Head of caudate nucleus (tissue), 42 donors: Measurements from ENCODE around the gene GPR160.

ENCODE experiments used
- DNase-seq, 42 donors: peaks; one replicate each; pipeline versions ENCODE4 v3.0.0 to v3.0.0-alpha.2; 2020 to 2021; ENCODE audit warnings: mixed read lengths in 7 of 42
- intact Hi-C: fragments of 100-400 bp; cut with DNase I; formaldehyde crosslinking; loops from one replicate; pipeline ENCODE4 v1.15.0; 2022

The GPR160 gene

DNA sequence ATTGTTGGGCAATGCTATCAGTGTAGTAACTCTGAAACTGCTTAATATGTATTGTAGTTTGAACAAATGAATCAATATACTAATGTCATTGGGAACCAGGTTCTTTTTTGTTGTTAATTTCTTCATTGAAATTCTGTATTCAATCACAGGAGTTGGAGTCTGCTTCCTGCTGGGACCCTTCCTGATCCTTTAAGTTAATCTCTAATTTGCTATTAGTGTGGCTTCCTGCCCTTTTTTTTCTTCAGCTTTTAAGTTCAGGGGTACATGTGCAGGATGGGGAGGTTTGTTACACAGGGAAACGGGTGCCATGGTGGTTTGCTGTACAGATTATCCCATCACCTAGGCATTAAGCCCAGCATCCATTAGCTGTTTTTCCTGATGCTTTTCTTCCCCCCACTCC is 21.7 kb downstream of the GPR160 start:
- DNase-seq, result no peak
- intact Hi-C loops, result no loop called here

DNA sequence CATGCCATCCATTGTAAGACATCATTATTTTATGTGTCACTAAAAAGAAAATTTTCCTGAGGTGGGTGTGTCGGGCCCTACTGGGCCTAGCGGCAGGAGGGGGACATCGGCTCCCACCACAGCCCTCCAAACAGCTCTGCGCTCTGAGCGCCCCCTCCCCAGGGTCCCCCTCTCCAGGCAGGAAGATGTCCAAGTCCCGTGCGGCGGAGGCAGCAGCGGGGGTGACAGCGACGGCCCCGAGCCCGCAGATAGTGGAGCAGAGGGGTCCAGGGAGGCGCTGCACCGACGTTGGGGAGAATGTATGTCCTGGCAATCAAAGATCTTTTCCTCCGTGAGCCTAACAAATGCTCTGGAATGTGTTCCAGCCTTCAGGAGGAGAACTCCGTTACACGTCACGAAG is 24.3 kb downstream of the GPR160 start:
- intact Hi-C loops, result no loop called here
- DNase-seq, result no peak

DNA sequence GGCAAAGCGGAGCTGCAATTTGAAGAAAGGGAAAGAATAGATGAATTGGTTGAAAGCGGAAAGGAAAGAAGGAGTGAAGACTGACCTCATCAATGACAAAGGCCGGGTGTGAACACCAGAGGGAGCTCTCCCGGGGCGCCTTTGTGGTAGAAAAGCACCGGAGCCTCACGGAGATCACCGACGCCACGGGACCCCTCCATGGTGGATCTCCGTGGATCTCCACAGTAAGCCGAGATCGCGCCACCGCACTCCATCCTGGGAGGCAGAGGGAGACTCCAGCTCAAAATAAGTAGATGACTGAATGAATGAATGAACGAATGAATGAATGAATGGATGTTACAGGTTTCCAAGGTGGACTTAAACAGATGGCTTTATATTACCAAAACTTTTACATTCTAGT is 25.0 kb downstream of the GPR160 start:
- intact Hi-C loops, result no loop called here
- DNase-seq, result no peak

DNA sequence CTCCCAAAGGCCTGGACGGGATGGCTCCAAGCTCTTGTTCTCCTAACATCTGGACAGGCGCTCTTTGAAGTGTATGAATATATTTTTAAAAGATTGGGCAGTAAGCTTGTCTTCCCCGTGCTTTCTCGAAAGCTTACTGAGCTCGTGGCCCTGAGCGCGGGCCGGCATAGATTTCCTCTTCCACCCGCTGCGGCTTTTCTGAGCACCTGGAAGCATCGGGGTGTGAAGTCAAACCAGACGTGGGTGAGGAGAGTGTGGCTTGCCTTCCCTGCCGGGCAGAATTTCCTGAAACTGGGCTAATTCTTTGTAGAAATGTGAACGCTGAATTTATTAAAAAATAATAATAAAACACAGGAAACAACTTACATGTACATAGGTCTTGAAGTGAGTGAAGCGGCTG is 25.9 kb downstream of the GPR160 start:
- intact Hi-C loops, result no loop called here
- DNase-seq, result no peak

DNA sequence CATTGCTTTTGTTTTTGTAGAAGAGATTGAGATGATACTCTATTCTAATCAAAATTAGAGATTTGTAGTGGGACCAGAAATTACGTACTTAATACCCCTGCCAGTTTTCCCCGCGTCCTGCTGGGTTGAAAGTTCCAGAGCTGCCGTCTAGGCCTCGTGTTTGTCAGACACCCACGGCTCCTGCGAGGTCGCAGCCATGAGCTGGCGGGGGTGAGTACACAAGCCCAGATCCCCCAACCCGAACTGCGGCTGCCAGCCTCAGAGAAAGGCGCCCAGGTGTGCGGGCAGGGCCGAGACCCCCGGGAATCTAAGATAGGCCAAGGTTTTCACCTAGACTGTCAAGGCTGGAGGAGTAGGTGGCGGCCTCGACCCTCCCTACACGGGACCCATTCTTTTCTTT is 26.3 kb downstream of the GPR160 start:
- intact Hi-C loops, result no loop called here
- no peak for DNase-seq

DNA sequence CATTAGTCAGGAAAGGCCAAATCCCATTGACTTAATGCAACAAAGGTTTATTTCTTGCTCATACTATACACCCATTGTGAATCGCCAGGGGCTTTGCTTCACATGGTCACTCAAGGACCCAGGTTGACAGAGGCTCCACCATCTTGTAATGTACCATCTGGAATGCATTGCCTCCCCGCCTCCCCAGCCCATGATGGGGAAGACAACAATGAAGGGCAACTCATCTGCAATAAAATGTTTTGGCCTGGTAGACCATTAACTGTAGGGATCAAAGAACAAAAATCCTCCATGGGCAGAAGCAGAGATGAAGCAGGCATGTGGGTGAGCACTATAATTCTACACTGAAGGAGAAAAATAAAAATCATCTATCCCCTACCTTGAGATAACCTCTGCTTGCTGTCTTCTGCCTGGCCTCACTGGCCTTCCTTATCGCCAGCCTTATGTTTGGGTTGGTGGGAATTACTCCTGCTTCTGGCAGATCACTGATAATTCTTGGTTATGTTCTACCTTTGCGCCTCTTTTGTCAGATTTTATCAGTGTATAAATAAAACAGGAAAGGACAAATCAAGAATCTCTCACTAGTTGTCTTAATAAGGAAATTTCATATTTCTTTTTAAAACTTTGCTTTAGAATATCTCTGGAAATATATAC is 37.8 kb downstream of the GPR160 start:
- intact Hi-C loops, result no loop called here
- DNase-seq, result no peak

DNA sequence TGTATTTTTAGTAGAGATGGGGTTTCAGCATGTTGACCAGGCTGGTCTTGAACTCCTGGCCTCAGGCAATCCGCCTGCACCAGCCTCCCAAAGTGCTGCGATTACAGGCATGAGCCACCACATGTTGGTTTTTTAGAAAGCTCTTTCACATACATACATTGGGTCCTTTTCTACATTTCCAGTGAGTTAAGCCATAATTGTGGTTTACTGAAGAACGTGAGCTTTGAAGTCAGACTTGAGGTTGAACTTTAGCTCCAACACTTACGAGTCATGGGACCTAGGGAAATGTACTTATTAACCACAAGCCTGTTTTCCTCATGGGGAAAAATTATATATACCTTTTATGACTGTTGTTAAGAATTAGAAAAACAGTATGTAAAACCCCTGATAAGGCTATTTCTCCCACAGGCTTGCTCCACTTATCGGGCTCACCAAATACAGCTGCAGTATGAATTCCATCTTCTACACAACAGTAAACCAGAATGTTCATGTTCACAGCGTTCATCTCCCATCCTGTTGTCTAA is 39.0 kb downstream of the GPR160 start:
- DNase-seq, result no peak
- intact Hi-C loops, result no loop called here

DNA sequence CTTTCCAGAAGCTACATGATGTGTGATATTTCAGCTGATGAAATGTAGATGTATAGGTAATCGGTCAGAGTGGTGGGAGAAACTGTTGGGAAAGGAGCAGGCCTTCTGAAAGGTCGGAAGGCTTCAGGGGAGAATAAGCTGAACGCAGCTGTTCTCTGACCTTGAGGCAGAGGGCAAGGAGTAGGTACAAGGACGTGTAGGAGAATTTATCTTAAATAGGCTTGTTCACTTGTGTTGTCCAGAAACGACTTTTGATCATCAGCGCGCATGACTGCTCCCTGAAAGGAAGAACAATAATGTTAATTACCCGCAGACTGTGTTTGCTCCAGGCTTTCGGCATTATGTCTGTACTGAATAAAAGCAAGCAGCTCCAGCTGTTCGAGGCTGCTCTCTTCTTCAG is 39.6 kb downstream of the GPR160 start:
- intact Hi-C loops, result no loop called here
- DNase-seq, result no peak

DNA sequence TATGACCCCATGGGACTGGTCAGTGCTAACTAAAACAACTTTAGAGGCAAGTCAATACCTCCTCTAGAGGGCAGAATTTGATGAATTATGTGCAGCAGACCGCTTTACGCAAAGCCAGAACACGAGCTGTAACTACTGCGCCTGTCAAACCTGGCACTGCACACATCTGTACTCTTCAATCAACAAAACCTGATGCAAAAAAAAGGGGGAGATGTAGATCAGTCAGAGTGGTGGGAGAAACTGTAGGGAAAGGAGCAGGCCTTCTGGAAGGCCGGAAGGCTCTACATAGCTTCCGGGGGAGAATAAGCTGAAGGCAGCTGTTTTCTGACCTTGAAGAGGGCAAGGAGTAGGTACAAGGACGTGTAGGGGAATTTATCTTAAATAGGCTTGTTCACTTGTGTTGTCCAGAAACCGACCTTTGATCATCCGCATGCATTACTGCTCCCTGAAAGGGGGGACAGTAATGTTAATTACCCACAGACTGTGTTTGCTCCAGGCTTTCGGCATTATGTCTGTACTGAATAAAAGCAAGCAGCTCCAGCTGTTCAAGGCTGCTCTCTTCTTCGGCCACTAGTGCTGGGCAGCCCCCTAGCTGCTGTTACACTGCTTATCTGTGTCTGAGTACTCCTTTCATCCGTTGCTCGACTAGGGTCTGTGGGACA is 41.0 kb downstream of the GPR160 start:
- DNase-seq, result no peak
- intact Hi-C loops, result no loop called here

DNA sequence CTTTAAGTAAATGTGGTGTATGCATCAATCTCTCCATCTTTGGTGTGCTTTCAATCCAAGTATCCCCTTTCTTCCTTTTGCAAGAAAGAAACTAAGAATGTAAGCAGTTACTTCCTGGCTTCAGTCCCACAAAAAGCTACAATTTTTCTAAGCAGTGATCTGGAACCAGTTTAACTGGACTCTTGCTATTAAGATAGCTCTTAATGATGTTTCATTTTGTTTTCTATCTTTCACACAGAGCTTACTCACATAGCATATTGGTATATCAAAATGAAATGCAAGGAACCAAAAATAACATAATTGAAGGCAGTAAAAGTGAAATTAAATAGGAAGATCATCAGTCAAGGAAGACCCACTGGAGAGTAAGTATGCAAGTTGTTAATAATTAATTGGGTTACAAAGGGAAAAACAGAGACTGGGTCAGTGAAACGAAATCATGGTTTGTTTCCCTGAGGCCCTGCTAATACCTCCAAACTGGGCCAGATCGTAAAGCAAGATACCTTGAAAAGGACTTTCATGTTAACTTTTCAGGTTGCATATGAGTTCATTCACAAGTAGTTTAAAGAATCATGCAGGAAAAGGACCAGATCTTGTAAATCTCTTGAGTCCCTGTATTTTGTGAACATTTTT is 41.9 kb downstream of the GPR160 start:
- intact Hi-C loops, result no loop called here
- DNase-seq, result no peak

DNA sequence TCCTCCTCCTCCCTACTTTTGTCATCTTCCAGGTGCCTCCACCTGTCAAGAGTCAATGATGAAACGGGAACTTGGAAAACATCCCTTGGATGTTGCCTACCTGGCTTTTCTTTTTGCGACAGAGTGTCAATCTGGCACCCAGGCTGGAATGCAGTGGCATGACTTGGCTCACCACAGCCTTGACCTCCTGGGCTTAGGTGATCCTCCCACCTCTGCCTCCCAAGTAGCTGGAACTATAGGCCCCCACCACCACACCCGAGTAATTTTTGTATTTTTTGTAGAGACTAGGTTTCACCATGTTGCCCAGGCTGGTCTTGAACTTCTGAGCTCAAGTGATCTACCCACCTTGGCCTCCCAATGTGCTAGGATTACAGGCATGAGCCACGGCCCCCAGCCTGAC is 42.8 kb downstream of the GPR160 start:
- intact Hi-C loops, result no loop called here
- DNase-seq, result no peak

DNA sequence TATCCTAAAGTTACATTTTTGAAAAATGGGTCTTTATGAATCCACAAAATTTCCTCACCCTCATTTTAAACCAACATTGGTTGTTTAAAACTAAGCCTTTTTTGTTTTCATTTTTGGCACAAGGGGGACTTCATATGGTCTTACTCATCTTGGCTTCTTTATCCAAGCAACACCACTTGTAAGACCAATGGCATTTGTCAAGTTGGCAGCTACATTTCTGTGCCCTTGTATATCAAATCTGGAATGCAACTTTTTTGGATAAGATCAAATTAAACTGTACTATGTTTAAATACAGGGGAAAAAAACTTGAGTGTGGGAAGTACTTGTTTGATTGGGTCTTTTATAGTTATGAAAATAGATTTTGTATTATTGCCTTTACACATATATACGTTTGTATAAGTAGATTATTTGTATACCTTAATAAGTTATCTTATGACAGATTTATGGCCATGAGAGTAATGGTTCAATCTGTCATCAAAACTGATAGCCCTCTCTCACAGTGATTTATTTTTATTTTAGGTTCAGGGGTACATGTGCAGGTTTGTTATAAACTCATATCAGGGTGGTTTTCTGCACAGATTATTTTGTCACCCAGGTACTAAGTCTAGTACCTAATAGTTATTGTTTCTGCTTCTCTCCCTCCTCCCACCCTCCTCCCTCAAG is 43.4 kb downstream of the GPR160 start:
- intact Hi-C loops, result no loop called here
- no peak for DNase-seq

DNA sequence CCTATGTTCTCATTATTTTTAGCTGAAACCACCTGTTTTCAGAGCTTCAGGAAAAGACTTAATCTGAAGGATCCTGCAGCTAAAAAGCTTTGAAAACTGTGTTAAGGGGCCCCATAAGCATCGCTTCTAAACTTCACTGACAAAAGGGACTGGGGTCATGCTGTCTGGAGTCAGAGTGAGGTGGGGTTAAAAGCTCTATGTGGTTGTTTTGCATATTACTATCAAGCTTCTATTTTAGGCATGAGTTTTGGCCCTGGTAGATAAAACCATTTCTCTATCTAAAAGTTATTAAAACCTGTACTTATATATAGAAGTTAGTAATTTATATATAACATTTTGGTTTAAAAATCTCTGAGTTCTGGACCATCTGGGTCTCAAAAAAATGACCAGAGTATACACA is 45.5 kb downstream of the GPR160 start:
- intact Hi-C loops, result no loop called here
- no peak for DNase-seq

DNA sequence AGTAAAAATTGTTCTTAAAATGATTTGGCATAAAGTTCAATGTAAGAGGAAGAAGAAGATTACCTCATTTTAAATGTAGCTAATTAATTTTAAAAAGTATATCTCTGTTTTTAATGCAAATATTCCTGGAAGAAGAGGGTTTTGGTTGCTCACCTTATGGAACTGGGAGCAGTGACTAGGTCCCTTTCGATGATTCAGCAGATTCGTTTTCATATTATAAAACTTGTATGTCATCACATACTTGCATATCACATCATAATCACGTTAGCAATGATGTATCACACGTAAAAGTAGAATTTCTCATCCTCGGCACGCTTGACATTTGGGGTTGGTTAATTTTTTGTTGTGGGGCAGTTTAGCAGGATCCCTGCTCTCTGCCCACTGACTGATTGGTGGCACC is 47.6 kb downstream of the GPR160 start:
- no peak for DNase-seq
- intact Hi-C loops, result no loop called here

DNA sequence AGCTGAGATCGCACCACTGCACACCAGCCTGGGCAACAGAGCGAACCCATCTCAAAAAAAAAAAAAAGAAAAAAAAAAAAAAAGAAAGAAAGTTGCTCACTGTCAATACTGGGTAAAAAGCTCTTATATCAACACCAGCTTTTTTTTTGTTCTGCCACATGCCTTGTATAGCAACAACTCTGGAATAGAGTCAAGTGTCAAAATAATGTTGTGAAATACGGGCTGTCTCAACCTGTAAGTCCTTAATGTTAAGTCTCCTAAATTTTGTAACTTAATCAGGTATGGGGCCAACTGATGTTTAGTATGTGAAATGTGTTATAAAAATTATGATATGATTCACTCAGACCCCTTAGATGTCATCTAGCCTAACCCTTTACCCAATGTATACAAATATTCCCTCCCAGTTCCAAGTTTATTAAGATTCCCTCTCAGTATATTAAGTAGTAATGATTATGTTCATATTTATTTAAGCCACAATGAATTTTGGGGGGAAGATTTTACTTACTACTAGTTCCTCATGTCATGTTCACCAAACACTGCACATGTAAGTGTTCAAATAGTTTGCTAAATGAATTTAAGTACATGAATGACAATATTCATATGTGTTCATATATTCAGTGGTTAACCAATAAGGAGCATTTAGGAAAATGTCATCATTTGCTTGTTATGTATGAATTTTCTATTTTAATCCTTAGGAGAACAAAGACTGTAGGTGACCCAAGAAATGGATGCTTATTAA is 52.2 kb downstream of the GPR160 start:
- intact Hi-C loops, result no loop called here
- DNase-seq, result no peak

DNA sequence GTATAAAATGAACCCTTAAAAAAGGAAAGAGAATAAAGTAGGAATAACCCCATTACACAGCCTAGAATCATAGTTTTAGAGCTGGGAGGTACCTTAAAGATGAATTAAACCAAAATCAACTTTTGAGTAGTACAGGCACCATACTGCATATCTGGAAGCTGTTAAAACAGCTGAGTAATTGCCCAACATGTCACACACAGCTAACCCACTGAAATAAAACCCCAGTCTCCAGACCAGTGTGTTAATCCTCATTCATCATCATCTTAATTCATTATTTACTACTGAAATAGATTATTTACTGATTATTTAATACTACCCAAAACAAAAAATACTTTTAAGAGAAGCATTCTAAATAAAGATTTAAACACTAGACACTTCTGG is 52.8 kb downstream of the GPR160 start:
- intact Hi-C loops, result no loop called here
- no peak for DNase-seq

DNA sequence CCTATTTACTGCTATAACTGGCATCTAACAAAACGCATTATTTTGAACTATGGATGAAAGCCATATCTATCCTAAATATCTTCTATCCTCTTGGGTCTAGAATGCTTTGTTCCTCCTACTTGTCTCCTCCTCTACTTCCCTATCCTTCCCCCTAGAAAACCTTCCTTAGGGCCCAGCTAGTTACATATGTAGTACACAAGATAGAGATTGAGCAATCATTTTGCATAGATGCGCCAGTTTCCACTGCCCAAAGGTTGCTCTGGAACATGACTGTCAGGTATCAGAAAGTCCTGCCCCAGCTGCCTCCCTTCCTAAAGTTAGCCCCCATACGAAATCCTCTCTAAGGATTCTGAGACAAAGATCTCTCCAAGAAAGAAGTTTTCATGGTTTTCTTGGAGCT is 55.1 kb downstream of the GPR160 start:
- intact Hi-C loops, result no loop called here
- DNase-seq, result no peak

DNA sequence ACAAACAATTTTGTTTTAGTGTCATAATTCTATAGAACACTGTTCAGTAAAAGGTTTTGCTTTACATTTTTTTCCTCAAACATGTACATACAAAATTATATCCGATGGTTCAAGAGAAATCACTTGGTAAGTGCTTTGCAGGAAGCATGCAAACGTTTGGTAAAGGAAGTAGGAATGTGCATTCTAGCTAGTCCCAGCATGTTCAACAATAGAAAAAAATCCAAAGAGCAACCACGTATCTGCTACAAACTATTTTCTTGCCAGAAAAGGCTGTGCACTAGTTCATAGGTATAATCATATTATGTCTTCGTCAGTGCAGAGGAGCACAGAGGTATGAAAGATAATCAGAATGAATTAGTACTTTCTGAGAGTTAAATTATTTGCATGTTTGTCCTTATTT is 58.0 kb downstream of the GPR160 start:
- DNase-seq, result no peak
- intact Hi-C loops, result no loop called here

DNA sequence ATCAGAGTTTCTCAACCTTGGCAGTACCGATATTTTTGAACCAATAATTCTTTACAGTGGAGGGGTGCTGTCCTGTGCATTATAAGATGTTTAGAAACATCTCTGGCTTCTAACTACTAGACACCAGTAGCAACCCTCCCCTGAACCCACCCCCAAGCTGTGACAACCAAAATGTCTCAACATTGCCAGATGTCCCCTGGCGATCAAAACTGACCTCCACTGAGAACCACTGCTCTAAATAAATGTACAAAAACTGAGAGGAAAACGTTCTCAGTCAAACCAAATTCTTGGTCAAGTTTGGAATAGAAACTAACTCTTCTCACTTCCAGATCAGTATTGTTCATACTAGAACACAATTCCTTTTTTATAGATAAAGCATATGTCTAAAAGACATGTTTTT is 58.5 kb downstream of the GPR160 start:
- intact Hi-C loops, result no loop called here
- DNase-seq, result no peak

DNA sequence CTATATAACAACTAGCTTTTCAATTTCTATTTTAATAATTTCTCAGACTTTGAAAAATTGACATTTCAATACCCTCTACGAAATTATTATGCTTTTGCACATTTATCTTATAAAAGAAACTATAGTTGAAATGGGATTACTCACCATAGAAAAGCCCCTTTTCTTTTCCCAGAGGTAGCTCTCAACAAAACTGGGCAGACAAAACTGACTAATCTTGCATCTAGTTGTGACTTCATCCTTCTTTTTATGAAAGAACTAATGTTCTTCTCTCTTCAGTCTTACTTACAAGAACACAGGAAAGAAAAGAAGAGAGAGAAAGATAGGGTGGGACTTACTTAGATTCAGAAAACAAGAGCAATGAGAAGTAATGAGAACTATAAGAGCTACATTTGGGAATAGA is 61.0 kb downstream of the GPR160 start:
- intact Hi-C loops, result no loop called here

More for the DNA sequence above, 61.0 kb downstream of the GPR160 start:
- DNase-seq, result no peak
